Osteocyte (in vitro differentiated cells): ENCODE data around the gene TMEM235. TPM values are rescaled to one million over a fixed set of nuclear protein-coding genes. Genes with fewer than 3 reads are reported as not detected.
A peak's percentile ranks its signal among the peaks of the same experiment; 100 is the strongest.

Experiments
- DNase-seq: peaks from one replicate; pipeline ENCODE4 v3.0.0; 2021; ENCODE audit warnings: mixed read lengths; ENCODE audit not compliant: unreplicated experiment; ENCODE audit errors: extremely low spot score
- H3K27ac Mint-ChIP-seq: one replicate; pipeline ENCODE4 v1.8.0; 2021; ENCODE audit warnings: mild to moderate bottlenecking, mixed read lengths; ENCODE audit not compliant: unreplicated experiment
- H3K27me3 Mint-ChIP-seq: one replicate; pipeline ENCODE4 v1.8.0; 2021; ENCODE audit warnings: mixed read lengths; ENCODE audit not compliant: unreplicated experiment
- H3K36me3 Mint-ChIP-seq: one replicate; pipeline ENCODE4 v1.8.0; 2021; ENCODE audit warnings: mixed read lengths; ENCODE audit not compliant: unreplicated experiment
- H3K4me1 Mint-ChIP-seq: one replicate; pipeline ENCODE4 v1.8.0; 2021; ENCODE audit warnings: mixed read lengths; ENCODE audit not compliant: unreplicated experiment
- H3K4me3 Mint-ChIP-seq: one replicate; pipeline ENCODE4 v1.8.0; 2021; ENCODE audit warnings: mild to moderate bottlenecking, moderate library complexity, mixed read lengths; ENCODE audit not compliant: unreplicated experiment
- H3K9me3 Mint-ChIP-seq: one replicate; pipeline ENCODE4 v1.8.0; 2021; ENCODE audit warnings: mixed read lengths; ENCODE audit not compliant: unreplicated experiment
- CTCF ChIP-seq: fragments of 200-600 bp; sonication (generic); IDR thresholded peaks from 2 replicates; pipeline ENCODE4 v1.5.0; 2021; ENCODE audit warnings: antibody characterized with exemption, mild to moderate bottlenecking, moderate library complexity
- total RNA-seq: library from RNA; stranded (reverse); gene quantifications from 2 replicates; pipeline ENCODE4 v1.2.1, GENCODE V29; 2021

Gene TMEM235
- total RNA-seq, 1 donor from 2014 or later = not detected

- Mint-ChIP-seq H3K27ac (peak overlapping the region; percentile 42), H3K27me3 (no peaks in the 10 kb centered on the region), H3K9me3 (no peaks in the 10 kb centered on the region), H3K4me1 (peaks cover 13% of the 10 kb centered on the region), H3K4me3 (no peak overlapping the region), H3K36me3 (no peaks in the 10 kb centered on the region)
- no peak for DNase-seq
- TF ChIP-seq CTCF = no peak
Observed at GRCh38 chr17:78258323-78259191, 27.1 kb downstream of the TMEM235 start.

GRCh38 chr17:78259192-78259554, 27.7 kb downstream of the TMEM235 start:
- H3K4me3 Mint-ChIP-seq = no peak overlapping the region
- DNase-seq = no peak
- H3K9me3 Mint-ChIP-seq = no peaks in the 10 kb centered on the region
- no peaks in the 10 kb centered on the region for H3K27me3 Mint-ChIP-seq
- H3K27ac Mint-ChIP-seq = no peak overlapping the region
- H3K4me1 Mint-ChIP-seq = peaks cover 11% of the 10 kb centered on the region
- TF ChIP-seq CTCF = no peak
- no peaks in the 10 kb centered on the region for H3K36me3 Mint-ChIP-seq

- Mint-ChIP-seq H3K4me3 (no peak overlapping the region), H3K27ac (no peak overlapping the region), H3K36me3 (no peaks in the 10 kb centered on the region), H3K27me3 (no peaks in the 10 kb centered on the region), H3K4me1 (peaks cover 11% of the 10 kb centered on the region), H3K9me3 (no peaks in the 10 kb centered on the region)
- no peak for TF ChIP-seq CTCF
- no peak for DNase-seq
Observed at GRCh38 chr17:78263063-78263735, 31.8 kb downstream of the TMEM235 start.

- TF ChIP-seq CTCF = no peak
- no peaks in the 10 kb centered on the region for H3K9me3 Mint-ChIP-seq
- peaks cover 18% of the 10 kb centered on the region for H3K4me1 Mint-ChIP-seq
- H3K27me3 Mint-ChIP-seq = no peaks in the 10 kb centered on the region
- H3K27ac Mint-ChIP-seq = no peak overlapping the region
- DNase-seq = no peak
- no peaks in the 10 kb centered on the region for H3K36me3 Mint-ChIP-seq
- no peak overlapping the region for H3K4me3 Mint-ChIP-seq
Observed at GRCh38 chr17:78263736-78264340, 32.4 kb downstream of the TMEM235 start.

- Mint-ChIP-seq H3K36me3 (no peaks in the 10 kb centered on the region), H3K4me1 (peaks cover 25% of the 10 kb centered on the region), H3K27me3 (no peaks in the 10 kb centered on the region), H3K9me3 (no peaks in the 10 kb centered on the region), H3K27ac (no peak overlapping the region), H3K4me3 (no peak overlapping the region)
- DNase-seq = no peak
- TF ChIP-seq CTCF = no peak
Observed at GRCh38 chr17:78264590-78264989, 33.2 kb downstream of the TMEM235 start.
